Choroid plexus epithelial cell (primary cell): ENCODE measurements around the gene LCN2.
A peak's percentile ranks its signal among the peaks of the same experiment; 100 is the strongest.

ENCODE experiments used
- DNase-seq: peaks from one replicate; pipeline ENCODE4 v3.0.0-alpha.2; 2010; ENCODE audit warnings: low read depth
- H3K4me3 ChIP-seq: 2 replicates; pipeline ENCODE4 v1.5.1; 2011; ENCODE audit warnings: low read depth, mild to moderate bottlenecking, control low read depth, low read length, moderate library complexity
- TF ChIP-seq, protein P1 (sequence below): conservative IDR thresholded peaks from 2 replicates; pipeline ENCODE4 v1.5.1; 2011; ENCODE audit warnings: low read depth, mild to moderate bottlenecking, control low read depth, inconsistent platforms, low read length, moderate library complexity

The LCN2 gene

DNA sequence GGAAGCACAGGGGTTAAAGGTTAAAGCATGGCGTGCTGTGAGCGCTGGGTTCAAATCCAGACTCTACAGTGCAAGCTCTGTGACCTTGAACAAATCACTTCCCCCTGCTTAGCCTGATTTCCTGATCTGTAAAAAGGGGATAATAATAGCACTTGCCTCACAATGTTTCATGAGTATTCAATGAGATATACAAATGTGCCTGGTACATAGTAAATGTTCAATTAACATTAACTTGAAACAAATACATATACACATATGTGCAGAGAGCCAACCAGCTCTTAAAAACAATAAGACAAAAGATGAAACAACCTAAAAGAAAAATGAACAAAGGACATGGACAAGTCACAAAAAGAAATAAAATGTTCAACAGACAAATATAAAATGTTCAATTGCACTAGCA lies 38.1 kb downstream of the LCN2 start:
- H3K4me3 ChIP-seq: no peak overlapping the region
- TF ChIP-seq, protein P1, sequence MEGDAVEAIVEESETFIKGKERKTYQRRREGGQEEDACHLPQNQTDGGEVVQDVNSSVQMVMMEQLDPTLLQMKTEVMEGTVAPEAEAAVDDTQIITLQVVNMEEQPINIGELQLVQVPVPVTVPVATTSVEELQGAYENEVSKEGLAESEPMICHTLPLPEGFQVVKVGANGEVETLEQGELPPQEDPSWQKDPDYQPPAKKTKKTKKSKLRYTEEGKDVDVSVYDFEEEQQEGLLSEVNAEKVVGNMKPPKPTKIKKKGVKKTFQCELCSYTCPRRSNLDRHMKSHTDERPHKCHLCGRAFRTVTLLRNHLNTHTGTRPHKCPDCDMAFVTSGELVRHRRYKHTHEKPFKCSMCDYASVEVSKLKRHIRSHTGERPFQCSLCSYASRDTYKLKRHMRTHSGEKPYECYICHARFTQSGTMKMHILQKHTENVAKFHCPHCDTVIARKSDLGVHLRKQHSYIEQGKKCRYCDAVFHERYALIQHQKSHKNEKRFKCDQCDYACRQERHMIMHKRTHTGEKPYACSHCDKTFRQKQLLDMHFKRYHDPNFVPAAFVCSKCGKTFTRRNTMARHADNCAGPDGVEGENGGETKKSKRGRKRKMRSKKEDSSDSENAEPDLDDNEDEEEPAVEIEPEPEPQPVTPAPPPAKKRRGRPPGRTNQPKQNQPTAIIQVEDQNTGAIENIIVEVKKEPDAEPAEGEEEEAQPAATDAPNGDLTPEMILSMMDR: no peak
- DNase-seq: no peak

DNA sequence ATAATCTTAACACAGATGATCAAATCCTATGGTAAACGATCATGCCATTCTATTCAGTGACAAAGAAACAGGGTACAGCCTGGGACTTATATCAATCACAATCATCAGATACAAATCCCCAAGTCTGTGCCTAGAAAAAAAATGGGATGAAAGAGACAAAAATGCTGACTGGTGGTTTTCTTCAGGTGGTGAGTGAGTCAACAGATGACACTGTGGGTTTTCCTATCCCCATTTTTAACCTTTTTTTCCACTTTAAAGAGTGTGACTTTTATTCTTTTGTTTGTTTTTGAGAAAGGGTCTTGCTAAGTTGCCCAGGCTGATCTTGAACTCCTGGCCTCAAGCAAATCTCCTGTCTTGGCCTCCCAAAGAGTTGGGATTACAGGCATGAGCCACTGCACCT lies 39.0 kb downstream of the LCN2 start:
- no peak for DNase-seq
- no peak overlapping the region for H3K4me3 ChIP-seq
- TF ChIP-seq, protein P1: no peak

DNA sequence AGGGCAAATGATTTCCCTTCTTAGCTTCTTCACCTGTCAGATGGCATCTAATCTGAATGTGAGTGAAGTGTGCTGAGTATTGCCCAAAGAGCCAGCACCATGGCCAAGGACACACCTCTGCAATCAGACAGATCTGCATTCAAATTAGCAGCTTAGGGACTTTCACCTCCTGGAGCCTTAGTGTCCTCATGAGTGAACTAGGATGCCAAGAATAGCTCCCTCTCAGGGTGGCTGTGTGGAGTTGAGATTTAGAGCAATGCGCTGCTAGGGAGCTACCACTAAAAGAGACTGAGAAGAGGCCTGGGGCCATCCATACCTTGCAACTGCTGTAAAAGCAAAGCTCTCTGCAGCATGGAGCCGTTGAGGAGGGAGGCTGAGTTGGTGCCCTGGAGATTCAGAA lies 40.8 kb downstream of the LCN2 start:
- DNase-seq: no peak
- TF ChIP-seq, protein P1: peak; percentile 14
- H3K4me3 ChIP-seq: peak overlapping the region; percentile 14

DNA sequence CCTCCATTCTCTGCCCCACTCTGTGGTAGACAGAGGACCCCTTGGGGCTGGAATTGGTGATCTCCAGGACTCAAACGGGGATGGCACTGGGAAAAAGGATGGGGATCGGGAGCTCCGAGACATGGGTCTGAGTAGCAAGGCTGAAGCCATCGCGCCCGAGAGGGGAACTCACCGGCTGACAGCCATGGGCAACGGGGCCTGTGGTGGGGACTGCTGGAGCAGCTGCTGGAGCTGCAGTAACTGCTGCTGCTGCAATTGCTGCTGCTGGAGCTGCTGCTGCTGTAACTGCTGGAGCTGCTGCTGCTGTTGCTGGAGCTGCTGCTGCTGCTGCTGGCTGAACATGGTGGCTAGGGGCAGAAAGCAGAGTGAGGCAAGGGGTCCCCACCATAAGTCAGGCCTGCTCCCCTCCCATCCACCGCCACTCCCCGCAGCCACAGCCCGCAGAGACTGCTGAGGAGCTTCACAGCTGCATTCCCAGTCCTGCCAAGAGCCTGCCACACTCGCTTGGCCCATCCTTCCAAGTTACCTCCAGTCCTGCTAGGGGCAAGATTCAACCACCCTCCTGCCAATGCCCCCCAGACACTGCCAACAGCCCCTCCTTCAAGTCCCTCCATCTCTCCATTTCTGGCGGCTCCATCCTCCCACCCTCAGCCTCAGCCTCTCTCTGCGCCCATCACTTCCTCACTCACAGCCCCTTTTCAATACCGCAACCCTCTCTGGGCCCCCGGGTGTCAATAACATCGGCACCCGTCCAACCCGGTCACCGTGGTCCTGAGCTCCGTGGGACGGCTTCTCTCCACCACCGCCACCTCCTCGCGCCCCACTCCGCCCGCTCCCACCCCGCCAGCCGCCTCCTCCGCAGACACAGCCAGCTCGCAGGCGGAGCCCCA lies 41.5 kb downstream of the LCN2 start:
- H3K4me3 ChIP-seq: peak overlapping the region; percentile 78
- no peak for DNase-seq
- TF ChIP-seq, protein P1: no peak

DNA sequence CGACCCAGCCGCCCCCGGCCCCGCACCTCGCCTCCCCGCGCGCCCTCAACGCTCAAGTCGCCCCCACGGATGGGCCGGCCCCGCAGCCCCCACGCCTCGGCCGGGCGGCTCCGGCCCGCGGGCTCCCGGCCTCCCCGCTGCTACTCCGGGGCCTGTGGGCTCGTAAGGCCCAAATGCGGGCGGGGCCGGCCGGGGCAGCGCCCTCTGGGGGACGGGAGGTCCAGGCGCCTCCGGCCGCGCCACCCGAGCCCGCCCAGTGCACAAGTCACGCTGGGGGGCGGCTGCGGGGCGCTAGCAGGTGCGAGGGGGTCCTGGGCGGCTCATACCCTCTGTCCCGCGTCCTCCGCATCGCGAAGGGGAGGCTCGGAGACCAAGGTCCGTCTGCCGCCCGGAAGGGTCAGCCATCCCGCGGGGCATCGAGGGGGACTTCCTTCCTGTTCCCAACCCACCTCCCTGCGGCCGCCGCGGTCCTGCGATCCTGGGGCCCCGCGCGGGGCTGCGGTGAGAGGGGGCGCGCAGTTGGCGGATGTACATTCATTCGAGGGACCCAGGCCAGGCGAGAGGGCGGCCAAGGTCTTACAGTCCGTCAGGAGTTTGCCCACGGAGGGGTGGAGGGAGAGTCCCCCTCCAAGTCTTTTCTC lies 42.3 kb downstream of the LCN2 start, which contains the start of gene CIZ1:
TSS of gene CIZ1 (minus strand) at position 167 of the 641 bp plus-strand sequence. CDS start 715 bp downstream, outside the sequence.
- H3K4me3 ChIP-seq: peak within 1 kb of the TSS; percentile 78

DNA sequence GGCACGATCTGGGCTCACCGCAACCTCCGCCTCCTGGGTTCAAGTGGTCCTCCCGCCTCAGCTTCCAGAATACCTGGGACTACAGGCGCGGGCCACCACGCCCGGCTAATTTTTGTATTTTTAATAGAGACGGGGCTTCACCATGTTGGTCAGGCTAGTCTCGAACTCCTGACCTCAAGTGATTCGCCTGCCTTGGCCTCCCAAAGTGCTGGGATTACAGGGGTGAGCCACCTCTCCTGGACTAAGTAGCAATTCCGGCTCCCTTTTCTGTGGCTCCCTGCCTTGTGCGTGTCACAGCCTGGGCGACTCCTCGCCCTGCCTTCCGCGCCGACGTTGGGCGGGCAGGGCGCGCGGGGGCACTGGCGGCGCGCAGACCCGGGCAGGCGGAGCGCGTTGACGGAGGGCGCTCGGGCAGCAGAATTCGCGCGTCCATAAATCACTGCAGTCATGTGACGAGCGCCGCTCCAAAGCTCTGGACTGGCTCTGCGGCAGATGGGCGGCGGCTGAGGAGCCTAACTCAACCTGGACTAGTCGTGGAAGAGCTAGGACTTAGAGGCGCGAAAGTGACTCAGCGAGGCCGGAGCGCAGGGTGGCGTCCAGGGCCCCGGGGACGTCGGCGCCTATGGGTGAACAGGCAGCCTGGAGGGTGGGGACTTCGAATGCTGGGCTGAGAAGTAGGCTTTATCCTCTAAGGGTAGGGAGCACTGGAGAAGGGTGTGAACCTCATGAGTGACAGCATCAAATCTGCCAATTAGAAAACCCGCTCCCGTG lies 43.5 kb downstream of the LCN2 start:
- TF ChIP-seq, protein P1: no peak
- H3K4me3 ChIP-seq: peak overlapping the region; percentile 34
- DNase-seq: peak; percentile 48

More for the DNA sequence above, 42.3 kb downstream of the LCN2 start, which contains the start of gene CIZ1:
- TF ChIP-seq, protein P1: peak; percentile 47
- peak; percentile 82 for DNase-seq
